DMS114 treated with DMSO at 0.1 percent for 48 hours (cell line): Measurements from ENCODE around the gene GMPPA.

Source experiments
- DNase-seq: peaks from one replicate; lab custom pipeline; 2025; ENCODE audit not compliant: unreplicated experiment; lab: John Stamatoyannopoulos, UW

The GMPPA gene

DNA sequence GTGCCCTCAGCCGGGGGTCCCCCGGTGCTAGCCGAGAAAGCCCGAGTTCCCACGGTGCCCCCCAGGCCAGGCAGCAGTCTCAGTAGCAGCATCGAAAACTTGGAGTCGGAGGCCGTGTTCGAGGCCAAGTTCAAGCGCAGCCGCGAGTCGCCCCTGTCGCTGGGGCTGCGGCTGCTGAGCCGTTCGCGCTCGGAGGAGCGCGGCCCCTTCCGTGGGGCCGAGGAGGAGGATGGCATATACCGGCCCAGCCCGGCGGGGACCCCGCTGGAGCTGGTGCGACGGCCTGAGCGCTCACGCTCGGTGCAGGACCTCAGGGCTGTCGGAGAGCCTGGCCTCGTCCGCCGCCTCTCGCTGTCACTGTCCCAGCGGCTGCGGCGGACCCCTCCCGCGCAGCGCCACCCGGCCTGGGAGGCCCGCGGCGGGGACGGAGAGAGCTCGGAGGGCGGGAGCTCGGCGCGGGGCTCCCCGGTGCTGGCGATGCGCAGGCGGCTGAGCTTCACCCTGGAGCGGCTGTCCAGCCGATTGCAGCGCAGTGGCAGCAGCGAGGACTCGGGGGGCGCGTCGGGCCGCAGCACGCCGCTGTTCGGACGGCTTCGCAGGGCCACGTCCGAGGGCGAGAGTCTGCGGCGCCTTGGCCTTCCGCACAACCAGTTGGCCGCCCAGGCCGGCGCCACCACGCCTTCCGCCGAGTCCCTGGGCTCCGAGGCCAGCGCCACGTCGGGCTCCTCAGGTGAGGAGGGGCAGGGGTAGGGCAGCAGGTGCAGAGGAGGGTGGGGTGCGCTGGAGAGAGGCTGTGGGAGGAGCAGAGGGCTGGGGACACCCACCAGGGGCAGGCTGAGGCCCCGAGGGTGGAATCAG is 14.1 kb upstream of the GMPPA start:
- DNase-seq = no peak

DNA sequence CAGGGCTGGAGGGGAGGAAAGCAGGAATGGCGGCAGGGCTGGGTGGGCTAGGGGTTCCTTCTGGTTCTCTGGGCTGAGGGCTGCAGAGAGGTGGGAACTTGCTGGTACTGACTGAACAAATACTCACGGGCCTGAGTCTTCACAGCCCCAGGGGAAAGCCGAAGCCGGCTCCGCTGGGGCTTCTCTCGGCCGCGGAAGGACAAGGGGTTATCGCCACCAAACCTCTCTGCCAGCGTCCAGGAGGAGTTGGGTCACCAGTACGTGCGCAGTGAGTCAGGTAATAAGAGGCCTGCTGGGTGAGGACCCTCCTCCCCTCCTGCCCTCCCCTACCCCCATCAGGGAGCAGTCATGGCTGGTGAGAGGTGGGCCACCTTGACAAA is 13.5 kb upstream of the GMPPA start:
- DNase-seq = no peak

DNA sequence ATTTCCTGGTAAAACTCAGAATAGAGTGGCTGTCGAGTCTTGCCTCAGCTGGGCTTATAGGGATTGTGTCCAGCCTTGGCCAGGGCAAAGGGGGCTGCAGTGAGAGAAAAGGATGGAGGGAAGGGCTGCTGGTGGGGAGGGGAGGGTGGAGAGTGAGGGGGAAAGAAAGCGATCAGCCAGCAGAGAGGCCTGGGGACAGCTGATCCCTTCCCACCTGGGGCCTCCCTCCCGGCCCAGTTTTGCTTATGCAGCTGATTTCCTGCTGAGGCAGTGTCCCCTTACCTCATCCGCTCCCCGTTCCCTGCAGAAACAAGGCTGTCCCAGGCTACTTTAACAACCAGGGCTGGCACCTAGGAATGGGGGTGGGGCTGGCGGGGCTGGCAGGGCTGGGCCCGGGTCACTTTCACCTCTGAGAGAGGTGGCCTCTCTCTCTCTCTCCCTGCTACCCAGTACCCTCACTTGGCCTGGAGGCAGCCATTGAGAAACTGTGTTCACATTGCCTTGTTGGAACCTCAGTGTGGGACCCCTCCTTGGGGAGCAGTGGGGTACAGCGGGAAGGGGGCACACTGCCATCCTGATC is 12.2 kb upstream of the GMPPA start:
- DNase-seq = no peak

DNA sequence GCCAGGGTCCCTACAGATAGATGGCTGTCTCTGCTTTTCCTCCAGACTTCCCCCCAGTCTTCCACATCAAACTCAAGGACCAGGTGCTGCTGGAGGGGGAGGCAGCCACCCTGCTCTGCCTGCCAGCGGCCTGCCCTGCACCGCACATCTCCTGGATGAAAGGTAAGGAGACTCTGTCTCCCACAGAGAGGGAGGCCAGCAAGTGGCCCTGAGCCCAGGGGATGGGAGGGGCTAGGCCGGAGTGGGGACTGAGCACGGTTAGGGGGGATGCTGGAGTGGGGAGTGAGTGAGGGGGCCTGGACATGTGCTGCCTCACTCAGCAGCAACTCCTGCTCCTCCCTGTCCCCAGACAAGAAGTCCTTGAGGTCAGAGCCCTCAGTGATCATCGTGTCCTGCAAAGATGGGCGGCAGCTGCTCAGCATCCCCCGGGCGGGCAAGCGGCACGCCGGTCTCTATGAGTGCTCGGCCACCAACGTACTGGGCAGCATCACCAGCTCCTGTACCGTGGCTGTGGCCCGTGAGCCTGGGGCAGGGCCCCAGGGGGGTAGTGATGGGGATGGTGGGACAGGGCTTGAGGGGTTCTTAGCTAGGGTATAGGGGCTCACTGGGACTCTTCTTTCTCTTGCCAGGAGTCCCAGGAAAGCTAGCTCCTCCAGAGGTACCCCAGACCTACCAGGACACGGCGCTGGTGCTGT is 10.4 kb upstream of the GMPPA start:
- no peak for DNase-seq

DNA sequence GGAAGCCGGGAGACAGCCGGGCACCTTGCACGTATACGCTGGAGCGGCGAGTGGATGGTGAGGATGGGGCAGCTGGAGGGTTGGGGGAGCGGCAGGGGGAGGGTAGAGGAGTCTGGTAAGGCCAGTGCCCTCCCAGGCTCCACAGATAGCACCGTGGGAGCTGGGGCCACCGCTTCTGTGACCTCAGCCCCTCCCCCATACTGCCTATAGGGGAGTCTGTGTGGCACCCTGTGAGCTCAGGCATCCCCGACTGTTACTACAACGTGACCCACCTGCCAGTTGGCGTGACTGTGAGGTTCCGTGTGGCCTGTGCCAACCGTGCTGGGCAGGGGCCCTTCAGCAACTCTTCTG is 9.9 kb upstream of the GMPPA start:
- DNase-seq = no peak

DNA sequence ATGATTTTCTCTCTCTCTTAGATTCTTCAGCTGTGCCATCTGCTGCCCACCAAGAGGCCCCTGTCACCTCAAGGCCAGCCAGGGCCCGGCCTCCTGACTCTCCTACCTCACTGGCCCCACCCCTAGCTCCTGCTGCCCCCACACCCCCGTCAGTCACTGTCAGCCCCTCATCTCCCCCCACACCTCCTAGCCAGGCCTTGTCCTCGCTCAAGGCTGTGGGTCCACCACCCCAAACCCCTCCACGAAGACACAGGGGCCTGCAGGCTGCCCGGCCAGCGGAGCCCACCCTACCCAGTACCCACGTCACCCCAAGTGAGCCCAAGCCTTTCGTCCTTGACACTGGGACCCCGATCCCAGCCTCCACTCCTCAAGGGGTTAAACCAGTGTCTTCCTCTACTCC is 9.4 kb upstream of the GMPPA start:
- DNase-seq = no peak

DNA sequence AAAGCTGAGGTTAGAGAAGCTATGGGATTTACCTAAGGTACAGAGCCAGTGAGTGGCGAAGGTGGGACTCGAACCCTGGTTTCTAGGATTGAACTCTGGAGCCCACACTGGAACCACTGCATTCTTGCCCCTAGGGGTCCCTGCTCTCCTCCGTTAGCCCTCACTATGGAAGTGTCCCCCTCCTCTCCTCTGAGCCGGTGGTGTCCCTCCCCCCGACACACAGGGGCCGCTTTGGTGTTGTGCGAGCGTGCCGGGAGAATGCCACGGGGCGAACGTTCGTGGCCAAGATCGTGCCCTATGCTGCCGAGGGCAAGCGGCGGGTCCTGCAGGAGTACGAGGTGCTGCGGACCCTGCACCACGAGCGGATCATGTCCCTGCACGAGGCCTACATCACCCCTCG is 8.5 kb upstream of the GMPPA start:
- no peak for DNase-seq

DNA sequence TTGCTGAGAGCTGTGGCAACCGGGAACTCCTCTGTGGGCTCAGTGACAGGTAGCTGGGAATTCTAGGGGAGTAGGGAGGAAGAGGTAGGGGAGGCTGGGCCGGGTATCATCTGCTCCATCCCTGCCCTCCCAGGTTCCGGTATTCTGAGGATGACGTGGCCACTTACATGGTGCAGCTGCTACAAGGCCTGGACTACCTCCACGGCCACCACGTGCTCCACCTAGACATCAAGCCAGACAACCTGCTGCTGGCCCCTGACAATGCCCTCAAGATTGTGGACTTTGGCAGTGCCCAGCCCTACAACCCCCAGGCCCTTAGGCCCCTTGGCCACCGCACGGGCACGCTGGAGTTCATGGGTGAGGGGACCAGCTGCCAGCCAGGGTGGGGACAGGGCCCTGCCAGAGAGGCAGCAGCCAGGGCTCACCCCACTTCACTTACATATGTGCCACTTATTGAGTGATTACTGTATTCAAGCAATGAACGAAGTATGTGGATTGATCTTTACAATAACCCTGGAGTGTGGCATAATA is 8.0 kb upstream of the GMPPA start:
- no peak for DNase-seq

DNA sequence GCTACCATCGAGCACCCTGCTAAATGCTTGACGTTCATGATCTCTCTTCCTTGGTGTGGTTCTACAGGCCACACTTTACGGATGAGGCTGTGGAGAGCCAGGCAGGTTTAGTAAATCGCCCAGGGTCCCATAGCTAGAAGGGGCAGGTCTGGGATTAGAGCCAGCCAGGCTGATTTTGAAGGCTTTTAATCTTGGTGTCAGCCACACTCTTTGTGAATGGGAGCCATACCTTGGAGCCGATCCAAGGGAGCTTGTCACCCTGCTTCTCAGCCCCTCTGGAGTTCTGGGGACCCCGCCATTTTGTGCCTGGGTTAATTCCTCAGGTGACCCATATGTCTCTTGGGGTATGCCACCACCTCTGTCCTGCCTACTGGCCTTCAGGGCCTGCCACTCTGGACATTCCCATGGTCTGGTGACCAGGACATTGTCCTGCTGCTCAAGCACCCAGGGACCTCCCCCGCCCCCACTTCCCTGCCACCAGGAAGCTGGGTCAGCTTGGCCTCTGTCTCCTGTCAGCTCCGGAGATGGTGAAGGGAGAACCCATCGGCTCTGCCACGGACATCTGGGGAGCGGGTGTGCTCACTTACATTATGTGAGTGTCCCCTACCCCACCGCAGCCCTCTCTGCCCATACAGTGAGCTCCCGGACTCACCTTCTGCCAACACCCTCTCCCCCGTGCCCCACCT is 7.3 kb upstream of the GMPPA start:
- DNase-seq = no peak

DNA sequence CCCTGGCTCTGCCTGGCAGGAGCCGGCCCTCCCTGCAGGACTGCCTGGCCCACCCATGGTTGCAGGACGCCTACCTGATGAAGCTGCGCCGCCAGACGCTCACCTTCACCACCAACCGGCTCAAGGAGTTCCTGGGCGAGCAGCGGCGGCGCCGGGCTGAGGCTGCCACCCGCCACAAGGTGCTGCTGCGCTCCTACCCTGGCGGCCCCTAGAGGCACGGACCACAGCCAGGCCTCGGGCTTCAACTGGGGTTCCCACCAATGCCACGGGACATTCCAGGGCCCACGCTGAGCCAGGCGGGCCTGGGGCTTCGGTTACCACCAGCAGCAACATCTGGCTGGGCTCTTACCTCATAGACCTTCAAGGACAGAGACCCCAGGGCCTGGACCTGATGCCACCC is 6.1 kb upstream of the GMPPA start:
- DNase-seq = no peak

DNA sequence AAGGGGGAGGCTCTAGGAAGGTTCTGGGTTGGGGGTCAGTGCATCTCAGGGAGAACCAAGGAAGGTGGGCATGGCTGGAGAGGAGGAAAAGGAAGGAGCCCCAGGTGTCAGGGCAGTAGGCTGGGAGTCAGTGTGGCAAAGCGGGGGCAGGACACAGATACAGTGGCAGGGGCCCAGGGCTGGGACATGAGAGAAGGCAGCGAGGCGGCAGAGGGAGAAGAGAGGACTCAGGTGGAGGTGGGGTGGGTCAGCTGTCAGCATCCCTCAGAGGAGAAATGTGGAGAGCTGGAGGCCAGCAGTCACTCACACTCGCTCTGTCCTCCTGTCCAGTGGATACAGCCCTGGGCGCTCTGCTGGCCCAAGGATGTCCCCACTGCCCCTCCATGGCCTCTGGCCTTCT is 5.6 kb upstream of the GMPPA start:
- no peak for DNase-seq

DNA sequence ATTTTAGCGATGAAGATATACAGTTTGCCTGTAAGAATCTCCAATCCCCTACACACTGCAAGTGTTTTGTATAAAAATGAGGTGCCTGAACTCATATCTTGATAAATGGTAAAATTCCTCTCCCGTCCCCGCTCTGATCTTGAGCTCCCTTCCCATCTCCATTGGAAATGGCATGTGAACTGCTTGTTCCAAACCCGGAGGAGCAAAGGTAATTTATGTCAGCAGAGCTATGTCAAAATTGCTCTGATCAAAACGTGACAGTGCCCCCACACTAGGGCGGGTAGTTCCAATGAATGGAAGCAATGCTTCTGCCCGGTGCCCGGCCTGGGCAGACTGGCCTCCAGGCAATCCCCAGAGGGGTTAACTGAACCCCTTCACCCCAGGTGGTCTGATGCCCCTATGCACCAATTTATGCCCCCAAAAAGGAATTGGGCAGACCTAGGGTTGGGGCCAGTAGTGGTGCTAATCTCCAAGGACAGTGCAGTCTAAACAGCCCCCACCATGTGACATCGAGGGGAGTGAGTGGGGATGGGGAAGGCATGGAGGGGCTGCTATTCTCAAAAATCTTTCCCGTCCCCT is 3.6 kb upstream of the GMPPA start:
- no peak for DNase-seq

DNA sequence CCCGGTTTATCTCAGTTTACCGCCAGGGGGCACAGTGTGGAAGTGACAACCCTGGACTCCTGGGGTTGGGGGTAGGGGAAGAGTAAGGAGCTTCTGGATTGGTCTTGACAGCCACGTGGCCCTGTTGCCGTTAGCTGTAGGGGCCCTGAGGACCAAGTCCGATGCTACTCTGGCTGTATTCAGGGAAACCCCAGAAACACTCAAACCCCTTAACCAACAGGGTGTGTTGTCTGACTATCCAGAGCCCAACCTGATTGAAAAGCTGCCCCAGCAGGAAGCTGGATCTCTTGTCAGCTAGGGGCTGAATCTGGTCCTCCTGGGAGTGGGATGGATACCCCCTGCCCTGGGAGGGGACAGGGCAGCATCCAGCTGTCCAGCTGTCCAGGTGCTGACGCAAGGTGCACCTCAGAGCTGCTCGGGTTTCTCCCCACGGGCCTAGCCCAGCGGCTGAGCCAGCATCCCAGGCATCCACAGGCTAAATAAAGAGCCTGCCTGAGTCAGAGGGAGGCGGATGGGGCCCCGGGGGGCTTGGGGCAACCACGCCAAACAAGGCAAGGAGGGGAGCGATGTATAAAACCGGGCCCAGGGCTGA is 3.1 kb upstream of the GMPPA start:
- DNase-seq = peak; percentile 36

DNA sequence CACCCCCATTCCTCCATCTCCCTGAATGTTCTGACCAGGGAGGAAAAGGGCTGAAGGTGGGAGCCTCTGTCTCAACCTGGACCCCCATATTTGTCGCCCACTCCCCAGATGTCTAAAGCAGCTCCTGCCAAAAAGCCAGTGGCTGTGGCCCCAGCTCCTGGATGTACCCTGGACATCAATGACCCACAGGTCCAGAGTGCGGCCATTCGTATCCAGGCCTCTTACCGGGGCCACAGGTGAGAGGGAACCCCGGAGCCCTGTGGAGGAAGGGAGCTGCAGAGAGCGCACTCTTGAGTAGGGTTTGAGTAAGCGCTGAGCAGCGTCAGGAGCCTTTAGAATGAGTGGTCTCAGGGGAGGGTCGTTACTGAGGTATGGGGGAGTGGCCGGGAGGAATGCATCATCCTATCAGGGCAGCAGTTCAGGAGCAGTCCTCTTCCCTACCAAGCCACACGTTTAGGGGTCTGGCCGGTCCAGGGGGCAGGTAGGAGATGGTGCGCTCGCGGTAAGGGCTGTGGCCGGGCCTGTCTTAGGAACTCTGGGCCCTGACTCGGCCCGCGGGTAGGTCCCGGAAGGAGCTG is 2.4 kb upstream of the GMPPA start:
- no peak for DNase-seq

DNA sequence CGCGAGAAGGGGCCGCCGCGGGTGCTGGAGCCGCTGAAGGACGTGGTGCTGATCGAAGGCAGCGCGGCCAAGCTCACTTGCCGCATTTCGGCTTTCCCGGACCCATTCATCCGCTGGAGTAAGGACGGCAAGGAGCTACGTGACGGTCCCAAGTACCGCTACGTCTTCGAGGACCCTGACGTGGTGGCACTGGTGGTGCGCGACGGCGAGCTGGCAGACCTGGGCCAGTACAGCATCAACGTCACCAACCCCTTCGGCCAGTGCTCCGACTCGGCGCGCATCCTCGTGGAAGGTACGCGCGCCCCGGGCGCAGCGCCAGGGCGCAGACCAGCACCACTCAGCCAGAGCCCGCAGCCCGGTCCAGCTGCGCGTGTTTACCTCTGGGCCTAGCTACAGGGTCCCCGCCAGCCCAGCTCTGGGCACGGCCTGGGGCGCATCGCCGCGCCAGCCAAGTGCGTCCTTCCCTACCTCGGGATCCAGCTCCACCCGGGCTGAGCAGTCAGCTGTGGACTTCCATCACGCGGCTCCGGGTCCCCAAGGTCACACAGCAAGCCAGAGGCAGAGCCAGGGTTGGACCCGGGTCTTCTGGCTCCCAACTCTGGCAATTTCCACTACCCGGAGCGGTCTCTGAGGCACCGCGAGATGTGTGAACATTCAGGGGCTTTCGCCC is 1.7 kb upstream of the GMPPA start:
- no peak for DNase-seq

DNA sequence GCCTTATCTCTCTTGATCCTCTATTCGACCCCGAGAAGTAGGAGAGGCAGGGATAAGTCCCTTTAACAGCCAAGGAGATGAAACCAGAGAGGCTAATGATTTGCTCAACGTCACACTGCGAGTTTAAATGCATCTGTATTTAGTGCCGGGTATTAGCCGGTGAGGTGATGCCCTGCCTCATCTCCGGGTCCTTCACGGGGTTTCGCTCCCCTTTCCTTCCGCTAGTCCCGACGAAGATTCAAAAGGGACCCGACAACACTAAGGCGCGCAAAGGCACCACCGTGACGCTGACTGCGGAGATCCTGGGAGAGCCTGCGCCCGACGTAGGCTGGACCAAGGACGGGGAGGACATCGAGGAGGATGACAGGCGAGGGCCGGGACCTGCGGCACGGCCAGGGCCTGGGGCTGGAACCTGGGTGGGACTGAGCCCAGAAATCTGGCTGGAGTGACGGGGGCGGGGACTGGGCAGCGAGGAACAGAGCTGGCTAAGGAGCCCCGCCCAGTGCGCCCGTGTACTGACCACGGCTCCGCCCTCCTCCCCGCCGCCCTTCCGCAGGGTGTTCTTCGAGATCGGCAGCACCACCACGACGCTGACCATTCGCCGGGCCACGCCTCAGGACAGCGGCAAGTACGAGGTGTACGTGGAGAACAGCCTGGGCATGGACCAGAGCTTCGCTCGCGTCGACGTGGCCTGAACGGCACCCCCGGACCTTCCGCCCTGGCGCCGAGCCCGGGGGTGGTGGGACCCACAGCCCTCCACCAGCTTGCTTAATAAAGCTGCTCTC is 1.0 kb upstream of the GMPPA start:
- DNase-seq = peak; percentile 66

DNA sequence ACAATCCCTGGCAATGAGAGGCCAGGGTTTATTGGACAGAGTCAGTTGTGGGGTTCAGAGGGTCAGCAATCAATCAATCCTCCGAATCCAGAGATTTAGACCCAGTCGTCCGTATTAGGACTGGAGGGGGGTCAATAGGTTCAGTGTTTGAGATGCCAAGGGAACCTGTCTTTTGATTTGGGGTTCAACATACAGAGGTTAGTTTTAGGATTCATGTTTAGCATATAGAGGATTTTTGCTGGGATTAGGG is 292 bp downstream of the GMPPA start:
- DNase-seq = no peak

DNA sequence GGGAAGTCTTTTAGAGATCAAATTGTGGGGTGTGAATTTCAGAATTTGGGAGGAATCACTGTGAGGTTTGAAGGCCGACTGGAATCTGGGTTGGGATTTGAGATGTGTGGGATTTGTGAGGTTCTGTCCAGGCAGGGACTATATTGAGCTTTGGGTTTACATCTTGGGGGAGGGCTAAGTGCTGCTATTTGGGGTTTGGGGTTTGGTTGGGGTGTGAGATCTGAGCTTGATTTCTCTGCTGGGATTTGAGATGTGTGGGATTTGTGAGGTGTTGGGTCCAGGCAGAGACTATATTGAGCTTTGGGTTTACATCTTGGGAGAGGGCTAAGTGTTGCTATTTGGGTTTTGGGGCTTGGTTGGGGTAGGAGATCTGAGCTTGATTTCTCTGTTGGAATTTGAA is 864 bp downstream of the GMPPA start:
- no peak for DNase-seq

DNA sequence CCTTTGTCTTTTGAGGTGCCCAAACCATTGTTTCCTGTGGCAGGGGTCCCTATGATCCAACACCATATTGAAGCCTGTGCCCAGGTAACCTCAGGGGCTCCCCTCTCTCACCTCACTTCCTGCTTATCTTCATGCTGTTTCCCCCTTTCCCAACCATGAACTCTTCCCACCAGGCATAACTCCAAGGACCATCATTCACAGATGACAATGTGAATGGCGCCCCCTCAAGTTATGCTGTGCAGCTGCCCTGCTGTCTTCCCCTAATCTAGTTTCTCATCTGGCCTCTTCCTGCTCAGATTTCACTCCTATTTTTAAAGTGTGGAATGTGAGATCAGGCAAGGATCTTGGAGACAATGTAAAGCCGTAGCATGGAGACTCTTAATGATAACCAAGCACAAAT is 1.4 kb downstream of the GMPPA start:
- DNase-seq = no peak

DNA sequence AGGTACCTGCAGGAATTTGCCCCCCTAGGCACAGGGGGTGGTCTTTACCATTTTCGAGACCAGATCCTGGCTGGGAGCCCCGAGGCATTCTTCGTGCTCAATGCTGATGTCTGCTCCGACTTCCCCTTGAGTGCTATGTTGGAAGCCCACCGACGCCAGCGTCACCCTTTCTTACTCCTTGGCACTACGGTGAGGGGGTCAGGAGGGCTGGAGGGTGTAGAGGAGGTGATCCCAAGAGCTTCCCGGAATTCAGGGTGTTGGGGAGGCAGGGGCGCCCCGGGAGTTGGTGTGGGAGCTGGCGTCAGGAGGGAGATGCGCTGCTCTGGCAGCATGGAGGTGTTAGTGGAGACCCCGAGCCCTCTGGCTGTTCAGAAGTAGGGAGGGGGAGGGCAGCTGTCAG is 3.2 kb downstream of the GMPPA start:
- DNase-seq = no peak
